Activated CD8-positive, alpha-beta T cell treated with anti-CD3 and anti-CD28 coated beads for 36 hours (primary cell): ENCODE results near the gene MTIF3. TPM values are rescaled to one million over a fixed set of nuclear protein-coding genes. Genes with fewer than 3 reads are reported as not detected.

Experiments used
- ATAC-seq: fragments of 200-7000 bp; cut with Tn5 transposase; one replicate; pipeline ENCODE4 v1.10.0; 2021; ENCODE audit warnings: mild to moderate bottlenecking, moderate library complexity
- CTCF ChIA-PET: fragments of 350-600 bp; sonication (Branson Sonifier 250); formaldehyde crosslinking; loops from one replicate; lab custom pipeline; 2021; ENCODE audit warnings: antibody characterized with exemption; lab: Charles Lee
- POLR2A ChIA-PET: fragments of 350-600 bp; sonication (Branson Sonifier 250); formaldehyde crosslinking; loops from one replicate; lab custom pipeline; 2021; ENCODE audit warnings: antibody characterized with exemption; lab: Charles Lee
- DNase-seq: peaks from one replicate; pipeline ENCODE4 v3.0.0-alpha.2; 2020
- H3K27ac Mint-ChIP-seq: one replicate; pipeline ENCODE4 v1.8.0; 2021; ENCODE audit warnings: mild to moderate bottlenecking, mixed read lengths
- H3K27me3 Mint-ChIP-seq: one replicate; pipeline ENCODE4 v1.8.0; 2021; ENCODE audit warnings: mixed read lengths
- H3K36me3 Mint-ChIP-seq: one replicate; pipeline ENCODE4 v1.8.0; 2021; ENCODE audit warnings: low read depth, mixed read lengths
- H3K4me1 Mint-ChIP-seq: one replicate; pipeline ENCODE4 v1.8.0; 2021; ENCODE audit warnings: low read depth, mixed read lengths
- H3K4me3 Mint-ChIP-seq: one replicate; pipeline ENCODE4 v1.8.0; 2021; ENCODE audit warnings: mild to moderate bottlenecking, moderate library complexity, mixed read lengths
- H3K9me3 Mint-ChIP-seq: one replicate; pipeline ENCODE4 v1.8.0; 2021; ENCODE audit warnings: mixed read lengths
- intact Hi-C: fragments of 100-400 bp; cut with micrococcal nuclease; formaldehyde crosslinking; loops from one replicate; pipeline ENCODE4 v1.10.0; 2022
- total RNA-seq, 2 experiments: library from RNA; stranded (reverse); gene quantifications; one replicate each; pipeline ENCODE4 v1.2.3, GENCODE V29; 2021
- TF ChIP-seq, protein P1 (sequence below): fragments of 200-600 bp; IDR thresholded peaks from one replicate; pipeline ENCODE4 v1.8.0; 2022; ENCODE audit warnings: antibody characterized with exemption, mild to moderate bottlenecking

Gene MTIF3
- total RNA-seq, 2 experiments from 2014 or later = 28.0 to 29.6 TPM

DNA sequence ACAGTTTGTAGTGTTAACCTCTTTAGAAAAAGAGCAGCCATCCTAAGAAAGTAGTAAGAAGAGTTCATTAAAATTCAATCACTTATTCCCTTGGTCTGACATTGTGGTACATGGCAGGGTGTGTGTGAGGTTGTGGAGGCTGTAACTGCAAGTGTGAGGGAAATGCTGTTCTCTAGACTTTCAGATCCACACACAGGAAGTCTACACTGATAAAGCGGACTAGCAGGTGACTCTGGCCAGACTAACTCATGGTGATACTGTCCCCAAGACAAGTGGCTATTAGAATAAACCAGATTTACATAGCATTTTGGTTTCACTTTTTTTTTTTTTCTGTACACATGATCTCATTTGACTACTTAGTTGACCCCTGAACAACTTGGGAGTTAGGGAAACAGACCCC lies 10.0 kb downstream of the MTIF3 start:
- POLR2A ChIA-PET = no interaction called here
- Mint-ChIP-seq H3K4me3 (no peak overlapping the region), H3K27ac (no peak overlapping the region)

DNA sequence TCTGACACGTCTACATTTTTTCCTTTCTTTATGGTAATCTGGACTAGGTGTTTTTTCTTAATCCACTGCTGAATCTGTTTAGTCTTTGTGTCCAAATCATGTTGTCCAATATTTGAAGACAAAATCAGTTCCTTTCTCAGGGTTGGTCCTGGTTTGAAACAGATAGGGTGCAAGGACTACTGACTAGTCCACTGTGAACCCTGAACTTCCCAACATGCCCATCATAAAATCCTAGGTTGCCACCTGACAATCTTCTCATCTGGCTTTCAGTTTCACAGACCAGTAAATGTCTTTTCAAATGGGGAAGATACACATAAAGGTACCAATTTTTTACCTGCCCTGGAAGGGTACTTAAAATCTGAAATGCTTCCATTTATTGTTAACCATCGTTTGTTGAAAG lies 13.2 kb downstream of the MTIF3 start:
- Mint-ChIP-seq H3K36me3 (peaks cover 52% of the 10 kb centered on the region), H3K4me3 (no peak overlapping the region), H3K27ac (peak overlapping the region; percentile 72), H3K9me3 (no peaks in the 10 kb centered on the region), H3K27me3 (no peaks in the 10 kb centered on the region), H3K4me1 (peaks cover 45% of the 10 kb centered on the region)
- DNase-seq = no peak
- intact Hi-C loops = no loop called here
- TF ChIP-seq, protein P1, sequence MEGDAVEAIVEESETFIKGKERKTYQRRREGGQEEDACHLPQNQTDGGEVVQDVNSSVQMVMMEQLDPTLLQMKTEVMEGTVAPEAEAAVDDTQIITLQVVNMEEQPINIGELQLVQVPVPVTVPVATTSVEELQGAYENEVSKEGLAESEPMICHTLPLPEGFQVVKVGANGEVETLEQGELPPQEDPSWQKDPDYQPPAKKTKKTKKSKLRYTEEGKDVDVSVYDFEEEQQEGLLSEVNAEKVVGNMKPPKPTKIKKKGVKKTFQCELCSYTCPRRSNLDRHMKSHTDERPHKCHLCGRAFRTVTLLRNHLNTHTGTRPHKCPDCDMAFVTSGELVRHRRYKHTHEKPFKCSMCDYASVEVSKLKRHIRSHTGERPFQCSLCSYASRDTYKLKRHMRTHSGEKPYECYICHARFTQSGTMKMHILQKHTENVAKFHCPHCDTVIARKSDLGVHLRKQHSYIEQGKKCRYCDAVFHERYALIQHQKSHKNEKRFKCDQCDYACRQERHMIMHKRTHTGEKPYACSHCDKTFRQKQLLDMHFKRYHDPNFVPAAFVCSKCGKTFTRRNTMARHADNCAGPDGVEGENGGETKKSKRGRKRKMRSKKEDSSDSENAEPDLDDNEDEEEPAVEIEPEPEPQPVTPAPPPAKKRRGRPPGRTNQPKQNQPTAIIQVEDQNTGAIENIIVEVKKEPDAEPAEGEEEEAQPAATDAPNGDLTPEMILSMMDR = no peak
- ChIA-PET CTCF (no interaction called here), POLR2A (no interaction called here)
- no peak for ATAC-seq

More for the DNA sequence above, 10.0 kb downstream of the MTIF3 start:
- ATAC-seq (no peak), DNase-seq (no peak)
- TF ChIP-seq, protein P1 = no peak
- CTCF ChIA-PET = no interaction called here
- intact Hi-C loops = no loop called here
- Mint-ChIP-seq H3K4me1 (peaks cover 40% of the 10 kb centered on the region), H3K36me3 (peaks cover 29% of the 10 kb centered on the region), H3K27me3 (no peaks in the 10 kb centered on the region), H3K9me3 (no peaks in the 10 kb centered on the region)

DNA sequence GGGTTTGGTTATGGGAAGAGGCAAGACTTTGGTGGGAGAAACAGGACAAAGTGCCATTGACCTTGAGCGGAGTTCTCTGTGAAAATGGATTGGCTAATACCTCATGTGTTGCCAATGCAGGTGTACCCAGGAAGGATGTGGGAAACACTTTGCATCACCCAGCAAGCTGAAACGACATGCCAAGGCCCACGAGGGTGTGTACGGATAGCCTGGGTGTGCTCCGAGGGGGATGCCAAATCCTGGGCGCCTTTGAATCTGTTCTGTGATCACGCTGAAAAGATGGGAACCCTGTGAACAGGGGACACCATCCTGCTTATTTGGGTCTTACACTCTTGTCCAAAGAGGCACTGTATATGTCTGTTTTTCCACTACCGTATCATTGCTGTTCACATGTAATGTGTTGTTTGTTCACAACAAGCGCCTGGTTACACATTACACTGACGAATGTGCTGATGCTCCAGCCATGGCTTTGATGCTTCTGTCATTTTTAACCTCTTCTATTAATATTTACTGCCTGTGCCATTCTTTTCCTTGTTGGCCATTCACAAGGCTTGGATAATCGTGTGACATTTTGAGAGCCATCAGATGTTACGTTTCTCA lies 17.7 kb downstream of the MTIF3 start:
- DNase-seq = no peak
- ATAC-seq = peak; percentile 37
- Mint-ChIP-seq H3K27ac (peak overlapping the region; percentile 84), H3K4me1 (peaks cover 54% of the 10 kb centered on the region), H3K4me3 (no peak overlapping the region), H3K36me3 (peaks cover 68% of the 10 kb centered on the region), H3K9me3 (no peaks in the 10 kb centered on the region), H3K27me3 (no peaks in the 10 kb centered on the region)
- ChIA-PET POLR2A (interaction anchor here (0.6 to 3.1 kb wide), 4 partner anchors 12 to 187 kb away, joined by 3 to 15 read pairs (median 6); partner anchors contain the start of genes LNX2 and MTIF3), CTCF (interaction anchor here (1.7 kb wide), 1 partner anchor 10 kb away, joined by 4 read pairs; no protein-coding TSS in a partner anchor)
- intact Hi-C loops = no loop called here
- TF ChIP-seq, protein P1 = no peak

DNA sequence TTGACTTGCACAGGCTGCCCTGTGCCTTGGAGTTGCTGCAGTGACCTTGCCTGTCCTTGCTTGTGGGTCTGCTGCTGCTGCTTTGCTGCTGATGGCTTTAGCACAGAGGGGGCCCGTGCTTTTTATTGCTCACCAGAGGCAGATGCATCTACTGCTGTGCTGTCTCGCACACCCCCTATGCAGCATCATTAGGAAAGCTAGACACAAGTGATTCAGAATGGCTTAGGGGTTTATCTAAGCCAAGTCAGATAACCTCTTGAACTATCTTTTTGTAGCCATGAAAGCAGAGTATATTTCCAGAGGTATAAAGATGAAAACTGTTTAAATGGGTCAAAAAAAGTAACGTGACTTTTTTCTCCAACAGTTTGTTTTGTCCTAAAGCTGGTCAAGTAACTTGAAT lies 18.2 kb downstream of the MTIF3 start:
- TF ChIP-seq, protein P1 = no peak
- Mint-ChIP-seq H3K36me3 (peaks cover 70% of the 10 kb centered on the region), H3K4me1 (peaks cover 57% of the 10 kb centered on the region), H3K27ac (peak overlapping the region; percentile 84), H3K27me3 (no peaks in the 10 kb centered on the region), H3K4me3 (no peak overlapping the region), H3K9me3 (no peaks in the 10 kb centered on the region)
- no peak for DNase-seq
- ChIA-PET POLR2A (interaction anchor here (1.9 to 3.1 kb wide), 2 partner anchors 12 to 18 kb away, joined by 8 to 15 read pairs; partner anchors contain the start of gene MTIF3), CTCF (interaction anchor here (1.7 kb wide), 1 partner anchor 11 kb away, joined by 4 read pairs; no protein-coding TSS in a partner anchor)
- peak; percentile 28 for ATAC-seq
- intact Hi-C loops = no loop called here

DNA sequence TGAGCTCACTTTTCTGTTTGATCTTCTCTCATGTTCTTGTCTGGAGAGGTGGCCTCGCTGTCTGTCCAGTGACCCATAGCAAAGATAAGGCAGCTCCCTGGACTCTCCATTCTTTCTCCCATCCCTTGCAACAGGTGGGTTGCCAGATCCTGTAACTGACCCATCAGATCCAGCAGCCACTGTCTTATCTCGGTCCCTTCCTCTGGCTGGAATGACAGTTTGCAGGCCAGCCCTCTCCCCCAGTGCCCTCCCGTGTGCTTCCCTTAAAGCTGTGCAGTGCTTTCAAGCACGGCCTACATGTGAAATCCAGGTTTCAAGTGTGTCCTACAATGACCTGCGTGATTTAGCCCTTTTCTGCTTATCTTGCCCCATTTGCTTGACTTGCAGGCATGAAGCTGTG lies 22.2 kb downstream of the MTIF3 start:
- Mint-ChIP-seq H3K9me3 (no peaks in the 10 kb centered on the region), H3K27me3 (no peaks in the 10 kb centered on the region), H3K36me3 (peaks cover 68% of the 10 kb centered on the region), H3K27ac (peak overlapping the region; percentile 96), H3K4me3 (peak overlapping the region; percentile 84), H3K4me1 (peaks cover 59% of the 10 kb centered on the region)
- intact Hi-C loops = loop anchor here (10.0 kb wide), 2 partner anchors 173 to 197 kb away; partner anchors contain the start of genes LNX2, POLR1D and RPL21
- CTCF ChIA-PET = interaction anchor here (5.5 kb wide), 1 partner anchor 22 kb away, joined by 35 read pairs; the partner anchor contains the start of gene MTIF3
- DNase-seq (no peak), ATAC-seq (no peak)
- POLR2A ChIA-PET = interaction anchor here (0.8 to 5.2 kb wide), 4 partner anchors 11 to 22 kb away, joined by 3 to 48 read pairs (median 6); partner anchors contain the start of gene MTIF3
- TF ChIP-seq, protein P1 = no peak
